Spleen (tissue), 7 donors: Measurements from ENCODE around the gene TCTN3.

ENCODE experiments used
- POLR2AphosphoS5 ChIP-seq, 3 donors: sonication (generic); formaldehyde crosslinking; IDR thresholded peaks; one replicate each; pipeline ENCODE4 v1.5.1; 2017; ENCODE audit warnings: antibody characterized with exemption in 3 of 3
- TF ChIP-seq, protein P1 (sequence below), 11 experiments: fragments of 200-600 bp in 7 of 11; fragments of 450-650 bp in 4 of 11; sonication (generic) in 4 of 11; IDR thresholded peaks in 8 of 11; conservative IDR thresholded peaks in 3 of 11; 1 replicate in 7 of 11; 2 replicates in 4 of 11; pipeline versions ENCODE4 v1.4.0 to v1.8.0; 2016 to 2021; ENCODE audit warnings: antibody characterized with exemption in 11 of 11, inconsistent platforms in 4 of 11, mild to moderate bottlenecking in 1 of 11
- donor health status: DM: no; HTN: no; CAD: no; lungs with moderate emphysema.
- donor health status: DM: no; HTN: no; CAD: no.
- donor health status: DM: no; HTN: no; CAD: no.

DNA sequence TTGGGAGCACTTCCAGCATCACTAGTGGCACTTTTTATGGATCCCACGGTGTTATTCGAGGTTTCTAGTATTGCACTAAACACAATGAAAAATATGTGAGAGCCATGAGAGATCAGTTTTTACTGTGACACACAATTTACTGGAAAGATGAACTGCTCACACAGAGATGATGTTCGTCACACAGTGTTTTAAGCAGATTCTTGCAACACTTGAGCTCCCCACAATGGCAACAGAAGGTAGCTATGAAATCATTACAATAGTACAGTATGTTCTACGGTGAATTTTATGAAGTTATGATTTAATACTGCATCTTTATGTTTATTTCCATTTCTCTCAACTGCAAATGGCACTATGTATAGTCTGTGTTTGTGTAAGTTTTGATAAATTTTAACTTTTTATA is 34.8 kb upstream of the TCTN3 start:
- TF ChIP-seq, protein P1, sequence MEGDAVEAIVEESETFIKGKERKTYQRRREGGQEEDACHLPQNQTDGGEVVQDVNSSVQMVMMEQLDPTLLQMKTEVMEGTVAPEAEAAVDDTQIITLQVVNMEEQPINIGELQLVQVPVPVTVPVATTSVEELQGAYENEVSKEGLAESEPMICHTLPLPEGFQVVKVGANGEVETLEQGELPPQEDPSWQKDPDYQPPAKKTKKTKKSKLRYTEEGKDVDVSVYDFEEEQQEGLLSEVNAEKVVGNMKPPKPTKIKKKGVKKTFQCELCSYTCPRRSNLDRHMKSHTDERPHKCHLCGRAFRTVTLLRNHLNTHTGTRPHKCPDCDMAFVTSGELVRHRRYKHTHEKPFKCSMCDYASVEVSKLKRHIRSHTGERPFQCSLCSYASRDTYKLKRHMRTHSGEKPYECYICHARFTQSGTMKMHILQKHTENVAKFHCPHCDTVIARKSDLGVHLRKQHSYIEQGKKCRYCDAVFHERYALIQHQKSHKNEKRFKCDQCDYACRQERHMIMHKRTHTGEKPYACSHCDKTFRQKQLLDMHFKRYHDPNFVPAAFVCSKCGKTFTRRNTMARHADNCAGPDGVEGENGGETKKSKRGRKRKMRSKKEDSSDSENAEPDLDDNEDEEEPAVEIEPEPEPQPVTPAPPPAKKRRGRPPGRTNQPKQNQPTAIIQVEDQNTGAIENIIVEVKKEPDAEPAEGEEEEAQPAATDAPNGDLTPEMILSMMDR (IDR thresholded peaks at IDR 0.05 in 8 of 11, conservative IDR thresholded peaks at IDR 0.05 in 3 of 11), result no peak
- TF ChIP-seq POLR2AphosphoS5 (IDR thresholded peaks at IDR 0.05), result no peak
